ENCODE measurements around the gene ARID3B.
"Not testable (repeated sequence)": the region's sequence is repeated elsewhere in the genome, so short reads cannot be mapped to it uniquely, and the experiment has no call there.

Gene ARID3B

GRCh38 chr15:74621546-74621920 is 80.5 kb downstream of the ARID3B start:
- DNase-seq (ENCODE audit: low spot score): no peak

GRCh38 chr15:74621936-74622335 is 80.9 kb downstream of the ARID3B start:
- no peak for DNase-seq (ENCODE audit: low spot score)

- no peak for DNase-seq (ENCODE audit: low spot score)
Measured at GRCh38 chr15:74622758-74623157, 81.7 kb downstream of the ARID3B start.

- no peak for DNase-seq (ENCODE audit: low spot score)
Measured at GRCh38 chr15:74624020-74624602, 83.1 kb downstream of the ARID3B start.

GRCh38 chr15:74625693-74626092 is 84.7 kb downstream of the ARID3B start:
- no peak for DNase-seq (ENCODE audit: low spot score)

GRCh38 chr15:74626336-74626735 is 85.3 kb downstream of the ARID3B start:
- no peak for DNase-seq (ENCODE audit: low spot score)

DNA sequence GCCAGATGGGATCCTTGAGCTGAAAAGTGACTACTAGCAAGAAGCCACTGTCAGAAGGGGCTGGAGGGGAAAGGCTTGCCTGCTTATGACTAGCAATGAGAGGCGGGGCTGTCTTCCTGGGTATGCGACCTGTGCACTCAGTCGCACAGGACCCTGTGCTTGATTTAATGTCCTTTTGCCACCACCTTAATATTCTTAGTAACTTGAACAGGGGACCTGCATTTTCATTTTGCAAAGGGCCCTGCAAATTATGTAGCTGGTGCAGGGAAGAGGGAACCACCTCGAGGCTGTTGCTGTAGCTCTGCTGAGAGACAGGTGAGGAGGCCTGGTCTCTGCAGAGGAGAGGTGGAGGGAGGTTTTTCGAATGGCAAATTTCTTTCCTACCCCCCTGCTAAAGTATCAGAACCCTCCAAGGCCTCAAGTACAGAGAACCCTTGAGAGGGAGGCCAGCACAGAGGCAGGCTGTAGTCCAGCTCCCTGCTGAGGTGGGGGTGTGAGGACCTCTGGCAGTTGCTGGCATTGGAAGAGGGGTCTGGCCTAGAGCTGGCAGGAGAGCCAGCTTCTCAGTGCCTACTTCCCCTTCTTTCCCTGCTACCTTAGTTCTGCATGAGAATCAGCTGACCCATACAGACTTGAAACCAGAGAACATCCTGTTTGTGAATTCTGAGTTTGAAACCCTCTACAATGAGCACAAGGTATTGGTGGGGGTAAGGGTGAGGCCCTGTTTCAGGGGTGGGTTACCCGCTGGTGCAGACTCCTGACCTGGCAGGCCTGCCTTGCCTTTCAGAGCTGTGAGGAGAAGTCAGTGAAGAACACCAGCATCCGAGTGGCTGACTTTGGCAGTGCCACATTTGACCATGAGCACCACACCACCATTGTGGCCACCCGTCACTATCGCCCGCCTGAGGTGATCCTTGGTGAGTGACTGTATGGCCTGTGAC is 86.0 kb downstream of the ARID3B start:
- no peak for DNase-seq (ENCODE audit: low spot score)

DNA sequence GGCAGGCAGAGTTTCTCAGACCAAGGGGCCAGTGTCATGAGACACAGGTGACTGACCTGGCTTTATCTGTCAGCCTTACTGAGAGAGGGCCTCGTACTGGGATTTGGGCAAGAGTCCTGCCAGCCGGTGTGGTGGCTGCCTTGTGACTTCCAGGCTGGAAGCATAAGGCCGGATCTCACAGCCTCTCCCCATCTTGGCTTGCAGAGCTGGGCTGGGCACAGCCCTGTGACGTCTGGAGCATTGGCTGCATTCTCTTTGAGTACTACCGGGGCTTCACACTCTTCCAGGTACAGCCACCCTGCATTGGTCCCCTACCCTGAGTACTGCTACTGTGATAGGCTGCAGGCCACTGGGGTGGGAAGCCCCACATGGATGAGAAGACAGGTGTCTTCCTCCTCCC is 86.7 kb downstream of the ARID3B start:
- DNase-seq (ENCODE audit: low spot score): no peak

- no peak for DNase-seq (ENCODE audit: low spot score)
Measured at GRCh38 chr15:74628199-74628598, 87.2 kb downstream of the ARID3B start.

DNA sequence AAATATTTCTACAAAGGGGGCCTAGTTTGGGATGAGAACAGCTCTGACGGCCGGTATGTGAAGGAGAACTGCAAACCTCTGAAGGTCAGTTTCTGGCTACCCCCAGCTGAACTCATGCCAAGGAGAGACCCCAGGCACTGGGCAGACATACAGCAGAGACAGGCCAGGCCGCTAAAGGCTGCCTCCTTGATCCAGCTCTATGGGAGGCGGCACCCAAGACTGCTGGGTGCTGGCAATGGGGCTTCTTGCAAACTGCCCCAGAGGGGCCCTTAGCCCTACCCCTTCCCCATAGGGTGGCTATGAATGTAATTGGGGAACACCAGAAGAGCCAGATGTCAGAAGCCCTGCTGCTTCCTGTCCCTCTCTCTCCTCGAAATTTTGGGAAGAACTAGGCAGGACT is 87.9 kb downstream of the ARID3B start:
- DNase-seq (ENCODE audit: low spot score): no peak

DNA sequence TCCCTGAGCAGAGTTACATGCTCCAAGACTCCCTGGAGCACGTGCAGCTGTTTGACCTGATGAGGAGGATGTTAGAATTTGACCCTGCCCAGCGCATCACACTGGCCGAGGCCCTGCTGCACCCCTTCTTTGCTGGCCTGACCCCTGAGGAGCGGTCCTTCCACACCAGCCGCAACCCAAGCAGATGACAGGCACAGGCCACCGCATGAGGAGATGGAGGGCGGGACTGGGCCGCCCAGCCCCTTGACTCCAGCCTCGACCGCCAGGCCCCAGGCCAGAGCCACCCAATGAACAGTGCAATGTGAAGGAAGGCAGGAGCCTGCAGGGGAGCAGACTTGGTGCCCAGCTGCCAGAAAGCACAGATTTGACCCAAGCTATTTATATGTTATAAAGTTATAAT is 88.7 kb downstream of the ARID3B start:
- not testable (repeated sequence) for DNase-seq (ENCODE audit: low spot score)

GRCh38 chr15:74630284-74631086 is 89.5 kb downstream of the ARID3B start:
- no peak for DNase-seq (ENCODE audit: low spot score)

DNA sequence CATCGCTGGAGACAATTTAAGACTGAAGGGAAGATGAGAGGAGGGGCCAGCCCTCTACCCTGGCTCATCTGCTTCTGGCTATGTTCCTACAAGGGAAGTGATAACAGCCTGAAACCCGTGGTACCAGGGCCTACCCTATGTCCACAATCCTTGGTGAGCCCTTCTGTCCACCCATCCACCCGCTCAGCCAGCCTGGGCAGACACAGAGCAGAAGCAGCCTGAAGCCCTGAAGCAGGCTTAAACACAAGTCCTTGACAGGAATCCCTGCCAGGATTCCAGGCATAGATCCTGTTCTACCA is 90.0 kb downstream of the ARID3B start:
- no peak for DNase-seq (ENCODE audit: low spot score)

DNA sequence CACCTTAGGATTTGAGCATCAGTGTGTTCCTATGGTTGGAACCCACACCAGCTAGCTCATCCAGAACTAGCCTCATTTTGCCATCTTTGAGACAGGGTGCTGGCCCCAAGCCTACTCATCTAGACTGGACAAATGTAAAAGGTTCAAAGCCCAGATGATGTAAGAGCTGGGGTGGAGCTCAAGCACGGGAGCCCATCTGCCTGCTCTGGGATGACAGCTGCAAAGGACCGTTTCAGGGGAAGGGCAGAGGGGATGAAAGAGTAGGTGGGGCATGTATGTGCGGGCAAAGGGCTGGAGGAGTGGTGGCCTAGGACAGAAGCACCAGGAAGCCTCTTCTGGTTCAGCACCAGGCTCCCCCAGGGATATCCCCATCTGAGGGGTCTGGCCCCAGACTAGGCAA is 90.4 kb downstream of the ARID3B start:
- no peak for DNase-seq (ENCODE audit: low spot score)

DNA sequence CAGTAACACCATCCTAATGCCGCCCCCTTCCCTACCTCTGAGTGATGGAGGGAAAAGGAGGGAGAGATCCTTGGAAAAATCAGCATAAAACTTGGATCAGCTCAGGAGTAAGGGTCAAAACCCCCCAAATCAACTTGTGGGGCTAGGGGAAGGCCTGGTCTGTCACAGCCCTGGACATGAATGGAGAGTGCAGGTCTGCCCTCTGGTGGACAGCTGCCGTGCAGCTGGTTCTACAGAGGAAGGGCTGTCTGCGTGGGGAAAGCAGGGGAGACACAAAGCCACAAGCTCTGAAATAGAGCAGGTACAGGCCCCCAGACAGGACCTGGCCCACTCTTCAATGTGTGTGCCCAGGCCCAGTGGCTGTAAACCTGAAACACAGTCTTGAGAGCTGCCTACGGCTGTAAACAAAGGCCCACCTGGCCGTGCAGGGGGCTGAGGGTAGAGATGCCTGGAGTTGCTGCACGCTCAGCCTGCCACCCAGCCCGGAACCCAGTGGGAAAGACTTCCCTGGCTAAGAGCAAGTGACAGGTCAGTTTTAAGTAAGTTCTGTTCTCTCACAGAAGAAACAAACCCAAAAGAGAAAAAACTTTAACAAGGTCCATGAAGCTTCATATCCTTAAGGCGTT is 91.0 kb downstream of the ARID3B start:
- peak; percentile 58 for DNase-seq (ENCODE audit: low spot score)

- no peak for DNase-seq (ENCODE audit: low spot score)
Measured at GRCh38 chr15:74632601-74633000, 91.6 kb downstream of the ARID3B start.

DNA sequence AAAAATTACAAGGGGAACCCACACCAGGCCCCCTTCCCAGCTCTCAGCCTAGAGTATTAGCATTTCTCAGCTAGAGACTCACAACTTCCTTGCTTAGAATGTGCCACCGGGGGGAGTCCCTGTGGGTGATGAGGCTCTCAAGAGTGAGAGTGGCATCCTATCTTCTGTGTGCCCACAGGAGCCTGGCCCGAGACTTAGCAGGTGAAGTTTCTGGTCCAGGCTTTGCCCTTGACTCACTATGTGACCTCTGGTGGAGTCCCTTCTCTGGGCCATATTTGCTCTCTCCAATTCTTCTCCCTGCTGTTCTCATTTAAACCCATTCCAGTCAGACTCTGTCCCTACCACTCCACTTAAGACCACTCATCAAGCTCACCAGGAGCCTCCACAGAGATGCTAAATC is 92.8 kb downstream of the ARID3B start:
- DNase-seq (ENCODE audit: low spot score): no peak

- peak; percentile 76 for DNase-seq (ENCODE audit: low spot score)
Measured at GRCh38 chr15:74635228-74635627, 94.2 kb downstream of the ARID3B start.

DNA sequence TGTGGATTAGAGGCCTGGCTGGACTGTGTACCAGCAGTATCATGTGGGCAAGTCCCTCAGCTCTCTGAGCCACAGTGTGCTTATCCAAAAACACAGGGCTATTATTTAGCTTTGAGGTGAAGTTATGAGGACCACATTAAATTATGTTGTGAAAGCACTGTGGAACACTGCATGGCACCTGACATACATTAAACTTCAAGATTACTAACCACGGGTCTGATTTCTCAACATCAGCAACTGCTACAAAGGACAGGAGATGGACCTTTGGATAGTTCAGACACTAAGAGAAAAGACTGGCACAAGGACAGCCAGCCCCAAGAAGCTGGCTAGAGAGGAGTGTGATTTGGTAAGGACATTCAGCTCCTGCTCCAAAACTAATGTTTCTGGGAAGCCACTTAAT is 96.0 kb downstream of the ARID3B start:
- DNase-seq (ENCODE audit: low spot score): no peak

GRCh38 chr15:74641151-74641550 is 100.1 kb downstream of the ARID3B start:
- no peak for DNase-seq (ENCODE audit: low spot score)

DNA sequence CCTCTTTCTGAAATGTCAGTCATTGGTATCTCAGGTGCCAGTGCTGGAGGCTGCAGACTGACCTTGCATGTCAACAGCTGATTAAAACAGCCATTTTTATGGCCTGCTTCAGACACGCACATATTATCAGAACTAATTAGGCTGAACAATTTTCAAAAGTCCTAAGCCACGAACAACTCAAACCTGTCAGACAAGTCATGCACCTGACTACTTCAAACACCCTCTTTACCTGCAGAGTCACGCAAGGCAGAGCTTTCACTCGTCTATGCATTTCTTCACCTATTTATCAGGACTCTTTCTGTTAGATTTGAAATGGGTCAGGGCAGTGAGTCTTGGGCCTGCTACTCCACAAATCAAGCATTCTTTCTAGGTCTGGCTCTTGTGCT is 101.3 kb downstream of the ARID3B start:
- DNase-seq (ENCODE audit: low spot score): no peak

Measured in kidney tubule cell (primary cell).